Esophagus (tissue), 2 donors: ENCODE data around the gene CERS3. TPM values are rescaled to one million over a fixed set of nuclear protein-coding genes. Genes with fewer than 3 reads are reported as not detected.

ENCODE experiments used
- H3K27ac ChIP-seq, 2 donors: one replicate each; pipeline ENCODE4 v1.5.1; 2013; ENCODE audit warnings: low read depth in 2 of 2, mild to moderate bottlenecking in 2 of 2, inconsistent platforms in 1 of 2, low read length in 1 of 2, moderate library complexity in 1 of 2
- H3K27me3 ChIP-seq, 2 donors: one replicate each; pipeline ENCODE4 v1.6.1; 2013; ENCODE audit warnings: low read length in 2 of 2, control low read depth in 1 of 2, mild to moderate bottlenecking in 1 of 2; ENCODE audit not compliant: insufficient read depth in 2 of 2, control insufficient read depth in 1 of 2
- H3K36me3 ChIP-seq, 2 donors: one replicate each; pipeline ENCODE4 v1.6.1; 2013; ENCODE audit warnings: low read length in 1 of 2; ENCODE audit not compliant: control insufficient read depth in 2 of 2, insufficient read depth in 2 of 2
- H3K4me1 ChIP-seq, 2 donors: one replicate each; pipeline ENCODE4 v1.6.1; 2013; ENCODE audit warnings: low read length in 1 of 2; ENCODE audit not compliant: control insufficient read depth in 2 of 2, insufficient read depth in 2 of 2
- H3K4me3 ChIP-seq, 2 donors: one replicate each; pipeline ENCODE4 v1.5.1; 2013; ENCODE audit warnings: low read length in 2 of 2, mild to moderate bottlenecking in 2 of 2, low read depth in 1 of 2, moderate library complexity in 1 of 2
- H3K9me3 ChIP-seq, 2 donors: one replicate each; pipeline ENCODE4 v1.6.1; 2013; ENCODE audit warnings: mild to moderate bottlenecking in 2 of 2, low read depth in 1 of 2, low read length in 1 of 2, moderate library complexity in 1 of 2; ENCODE audit not compliant: control insufficient read depth in 2 of 2, insufficient read depth in 1 of 2
- WGBS, 2 donors: extraction: QIAGEN DNeasy Blood & Tissue Kit; methylation state at CpG; one replicate each; pipeline ENCODE4 v1.1.7; 2013; 5-methylcytosine and 5-hydroxymethylcytosine counted together
- polyA plus RNA-seq, 2 donors: library from polyadenylated mRNA; stranded (reverse); fragments of 200-250 nt; gene quantifications; one replicate each; pipeline ENCODE4 v1.2.3, GENCODE V29; 2013
- donor health status: healthy with polysubstance abuse.
- donor health status: Bipolar disorder and iron deficiency.

The CERS3 gene
- polyA plus RNA-seq, 2 donors, result 65.4 to 69.9 TPM

DNA sequence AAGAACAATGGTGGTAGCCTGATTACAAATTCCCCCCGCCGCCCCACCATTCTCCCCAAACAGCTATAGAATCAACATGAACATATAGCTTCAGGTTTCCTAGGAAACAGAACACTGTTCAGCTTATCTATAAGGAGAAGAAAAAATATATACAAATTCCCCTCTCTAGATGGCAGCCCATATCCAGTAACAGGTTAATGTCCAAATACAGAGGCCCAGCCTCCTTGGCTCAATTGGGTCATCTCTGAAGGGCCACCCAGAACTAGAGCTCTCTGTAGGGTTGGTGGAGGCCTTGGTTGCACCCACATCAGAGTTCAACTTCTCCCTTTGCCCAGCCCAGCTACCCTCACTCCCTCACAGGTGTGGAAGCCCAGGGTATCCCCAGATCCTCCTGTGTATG is 95.4 kb downstream of the CERS3 start:
- Histone ChIP-seq H3K27ac (no peak overlapping the region), H3K4me3 (no peak overlapping the region), H3K4me1 (no peaks in the 10 kb centered on the region), H3K36me3 (peaks cover 4 to 5% of the 10 kb centered on the region in 2 donors), H3K27me3 (no peaks in the 10 kb centered on the region), H3K9me3 (no peaks in the 10 kb centered on the region)
- WGBS, 2 donors, result 98% methylated on average over 2 of the region's 2 CpGs

- Histone ChIP-seq H3K4me3 (no peak overlapping the region), H3K4me1 (no peaks in the 10 kb centered on the region), H3K27ac (no peak overlapping the region), H3K36me3 (peaks cover 4 to 11% of the 10 kb centered on the region in 2 donors), H3K27me3 (no peaks in the 10 kb centered on the region), H3K9me3 (peaks cover 0 to 2% of the 10 kb centered on the region in 2 donors)
- WGBS, 2 donors, result 52 to 62% methylated on average over 1 of the region's 1 CpG
Observed at GRCh38 chr15:100430411-100430810, 98.3 kb downstream of the CERS3 start.

DNA sequence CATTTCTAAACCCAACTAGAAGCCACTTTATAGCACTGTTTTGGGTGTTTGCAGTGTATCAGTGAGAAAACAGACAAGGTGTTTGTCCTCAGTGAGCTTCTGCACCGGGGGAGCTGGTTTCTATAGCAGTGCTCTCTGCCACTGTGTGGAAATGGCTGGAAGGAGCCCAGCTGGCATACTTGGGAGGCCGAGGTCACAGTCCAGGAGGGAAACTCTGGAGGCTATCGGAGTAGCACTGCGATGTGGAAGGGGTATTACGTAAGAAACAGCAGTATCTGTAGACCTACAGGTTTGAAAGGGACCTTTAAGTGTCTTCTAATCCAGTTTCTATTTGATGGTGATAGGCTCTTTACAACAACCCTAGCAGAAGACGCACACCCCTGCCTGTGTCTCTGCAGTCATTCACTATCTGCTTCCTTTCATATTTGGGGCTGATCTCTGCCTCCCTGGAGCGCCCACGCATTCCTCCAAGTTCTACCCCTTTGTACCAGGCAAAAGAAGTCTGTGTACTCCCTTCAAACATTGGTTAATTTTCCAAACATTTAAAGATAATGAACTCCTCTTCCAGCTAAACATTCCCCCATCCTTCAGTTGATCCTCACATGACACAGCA is 99.5 kb downstream of the CERS3 start:
- Histone ChIP-seq H3K27me3 (no peaks in the 10 kb centered on the region), H3K27ac (no peak overlapping the region), H3K36me3 (peaks cover 6 to 15% of the 10 kb centered on the region in 2 donors), H3K4me1 (no peaks in the 10 kb centered on the region), H3K9me3 (peaks cover 0 to 8% of the 10 kb centered on the region in 2 donors), H3K4me3 (no peak overlapping the region)
- 74 to 79% methylated on average over 8 of the region's 8 CpGs for WGBS, 2 donors

- no peaks in the 10 kb centered on the region for H3K4me1 ChIP-seq
- no peak overlapping the region for H3K4me3 ChIP-seq
- peaks cover 6 to 11% of the 10 kb centered on the region in 2 donors for H3K36me3 ChIP-seq
- 83 to 89% methylated on average over 10 of the region's 10 CpGs for WGBS, 2 donors
- H3K27ac ChIP-seq, result no peak overlapping the region
- H3K9me3 ChIP-seq, result peaks cover 0 to 8% of the 10 kb centered on the region in 2 donors
- no peaks in the 10 kb centered on the region for H3K27me3 ChIP-seq
Observed at GRCh38 chr15:100426937-100427336, 101.8 kb downstream of the CERS3 start.

GRCh38 chr15:100405179-100405578 is 123.6 kb downstream of the CERS3 start:
- Histone ChIP-seq H3K4me3 (no peak overlapping the region), H3K9me3 (no peaks in the 10 kb centered on the region), H3K4me1 (no peaks in the 10 kb centered on the region), H3K27ac (no peak overlapping the region), H3K36me3 (peaks cover 0 to 12% of the 10 kb centered on the region in 2 donors), H3K27me3 (no peaks in the 10 kb centered on the region)
- WGBS, 2 donors, result 92 to 94% methylated on average over 1 of the region's 1 CpG

DNA sequence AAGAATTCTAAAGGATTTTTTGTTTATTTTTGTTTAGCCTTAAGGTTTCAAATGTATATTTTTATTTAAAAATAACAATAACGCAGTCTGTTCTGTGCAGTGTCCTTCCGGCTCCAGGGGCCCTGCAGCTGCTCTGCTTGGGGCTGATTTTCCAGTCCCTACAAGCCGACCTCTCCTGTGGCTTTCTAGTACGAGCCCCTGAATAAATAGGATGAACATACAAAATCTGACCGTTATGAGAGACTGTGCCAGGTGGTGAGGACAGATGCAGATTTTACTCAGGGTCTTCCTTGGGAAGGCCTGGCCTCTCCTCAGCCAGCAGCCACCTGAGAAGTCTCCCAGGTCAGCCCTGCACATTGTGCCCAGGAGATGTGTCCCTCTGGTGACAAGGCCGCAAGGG is 127.8 kb downstream of the CERS3 start:
- Histone ChIP-seq H3K27ac (no peak overlapping the region), H3K36me3 (peaks cover 3 to 14% of the 10 kb centered on the region in 2 donors), H3K27me3 (no peaks in the 10 kb centered on the region), H3K4me3 (no peak overlapping the region), H3K9me3 (no peaks in the 10 kb centered on the region), H3K4me1 (no peaks in the 10 kb centered on the region)
- 83 to 87% methylated on average over 6 of the region's 6 CpGs for WGBS, 2 donors

GRCh38 chr15:100394736-100395440 is 133.9 kb downstream of the CERS3 start:
- H3K36me3 ChIP-seq, result peaks cover 0 to under 1% of the 10 kb centered on the region in 2 donors
- no peaks in the 10 kb centered on the region for H3K27me3 ChIP-seq
- no peak overlapping the region for H3K4me3 ChIP-seq
- 55 to 72% methylated on average over 4 of the region's 4 CpGs for WGBS, 2 donors
- H3K27ac ChIP-seq, result no peak overlapping the region
- H3K9me3 ChIP-seq, result no peaks in the 10 kb centered on the region
- H3K4me1 ChIP-seq, result no peaks in the 10 kb centered on the region

DNA sequence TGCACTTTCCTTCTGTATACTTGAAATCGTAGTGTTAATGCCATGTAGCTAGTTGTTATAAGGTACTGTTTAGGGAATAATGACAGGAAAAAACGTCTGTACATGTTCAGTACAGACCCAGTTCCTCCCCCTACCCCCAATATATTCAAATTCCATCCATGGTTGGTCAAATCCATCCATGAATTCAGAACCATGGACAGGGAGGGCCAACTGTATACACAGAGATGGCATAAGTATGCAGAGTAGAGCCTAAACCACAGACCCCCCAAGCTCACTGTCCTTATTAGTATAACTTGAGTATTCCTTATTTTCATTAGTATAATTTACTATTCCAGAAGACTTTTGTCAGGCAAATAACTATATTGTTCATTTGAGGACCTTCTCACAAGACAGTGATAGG is 135.7 kb downstream of the CERS3 start:
- 71 to 73% methylated on average over 2 of the region's 2 CpGs for WGBS, 2 donors
- Histone ChIP-seq H3K4me3 (no peak overlapping the region), H3K36me3 (no peaks in the 10 kb centered on the region), H3K27me3 (no peaks in the 10 kb centered on the region), H3K4me1 (no peaks in the 10 kb centered on the region), H3K9me3 (peaks cover 0 to 1% of the 10 kb centered on the region in 2 donors), H3K27ac (no peak overlapping the region)

DNA sequence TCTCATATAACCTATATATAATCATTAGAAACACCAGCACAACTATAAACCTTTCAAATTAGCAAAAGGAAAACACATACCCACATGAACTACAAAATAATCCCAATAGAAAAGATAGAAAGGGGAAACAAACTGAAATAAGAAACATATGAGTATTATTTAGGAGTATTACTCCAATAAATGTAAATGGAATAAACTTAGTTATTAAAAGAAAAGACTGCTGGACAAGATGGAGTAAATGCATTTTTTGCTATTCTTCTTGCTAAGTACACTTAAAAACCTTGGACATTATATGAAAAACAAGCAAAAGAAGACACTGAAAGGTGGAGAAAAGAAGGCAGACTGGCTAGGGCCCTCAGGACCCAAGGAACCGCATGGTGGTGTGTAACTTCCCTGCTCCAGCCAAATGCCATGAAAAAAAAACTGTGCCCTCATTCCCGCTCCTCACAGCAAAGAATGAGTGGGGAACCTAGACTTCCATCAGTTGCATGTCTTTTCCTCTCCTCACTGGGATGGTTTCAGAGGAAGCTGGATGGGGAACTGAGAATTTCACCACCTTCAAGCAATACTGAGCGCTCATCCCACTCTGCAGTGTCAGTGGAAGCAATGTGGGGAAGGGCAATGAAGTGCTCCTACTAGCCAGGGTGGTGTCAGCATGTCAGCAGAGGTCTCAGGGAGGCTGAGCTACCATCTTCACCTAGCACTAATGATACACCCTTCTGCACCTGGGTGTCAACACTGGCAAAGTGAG is 143.3 kb downstream of the CERS3 start:
- Histone ChIP-seq H3K4me3 (no peak overlapping the region), H3K27ac (no peak overlapping the region), H3K4me1 (no peaks in the 10 kb centered on the region), H3K9me3 (peaks cover 7 to 17% of the 10 kb centered on the region in 2 donors), H3K36me3 (peaks cover 0 to 3% of the 10 kb centered on the region in 2 donors), H3K27me3 (no peaks in the 10 kb centered on the region)
- whole genome bisulfite sequencing, 2 donors, result 88 to 96% methylated on average over 3 of the region's 3 CpGs
